ENCODE measurements around the gene MRPL36. TPM values are rescaled to one million over a fixed set of nuclear protein-coding genes. Genes with fewer than 3 reads are reported as not detected.
A peak's percentile ranks its signal among the peaks of the same experiment; 100 is the strongest.

The MRPL36 gene
- total RNA-seq, 1 experiment from 2014 or later: 79.9 TPM

GRCh38 chr5:1772634-1773033 is 27.0 kb downstream of the MRPL36 start:
- CTCF ChIA-PET: no interaction called here
- Histone ChIP-seq H3K27me3 (ENCODE audit: control insufficient read depth, insufficient read depth, low read length) (no peaks in the 10 kb centered on the region), H3K36me3 (ENCODE audit: control insufficient read depth, insufficient read depth, low read length) (no peaks in the 10 kb centered on the region), H3K4me1 (ENCODE audit: control insufficient read depth, insufficient read depth, low read length) (0 out of 2 replicates have a peak, but pooled peaks cover 4% of the 10 kb centered on the region), H3K4me3 (ENCODE audit: low read depth in 2 of 2, low read length in 2 of 2) (no peak overlapping the region), H3K9me3 (ENCODE audit: control insufficient read depth, insufficient read depth, low read depth, low read length) (no peaks in the 10 kb centered on the region), H3K27ac (ENCODE audit: low read length) (no peak overlapping the region)
- TF ChIP-seq SIN3A (IDR thresholded peaks at IDR 0.05; ENCODE audit: borderline replicate concordance, insufficient read depth, low read depth, low read length) (no peak), POLR2AphosphoS5 (IDR thresholded peaks at IDR 0.05; ENCODE audit: low read depth, low read length) (no peak), TCF7L2 (IDR thresholded peaks at IDR 0.05; ENCODE audit: low read depth, low read length) (no peak), CTCF (IDR thresholded peaks at IDR 0.05) (peak; percentile 75; the same call in 1 of the 2 replicates), REST (IDR thresholded peaks at IDR 0.05; ENCODE audit: insufficient read depth in 1 of 2, low read depth in 2 of 2, low read length in 1 of 2) (no peak)
- DNase-seq (ENCODE audit: low read depth, low spot score): no peak
- in situ Hi-C loops (cut with HindIII; ENCODE audit: low pct_unique_long_range_greater_than_20kb, low sequenced_read_pairs): no loop called here
- no TSS peak for BruUV-seq (replicated peaks)
- POLR2A ChIA-PET: no interaction called here
- peak; percentile 87 for ATAC-seq
- intact Hi-C loops (cut with micrococcal nuclease; ENCODE audit: unreplicated experiment): no loop called here

GRCh38 chr5:1771149-1772065 is 28.2 kb downstream of the MRPL36 start:
- no TSS peak for BruUV-seq (replicated peaks)
- Histone ChIP-seq H3K36me3 (ENCODE audit: control insufficient read depth, insufficient read depth, low read length) (no peaks in the 10 kb centered on the region), H3K4me1 (ENCODE audit: control insufficient read depth, insufficient read depth, low read length) (0 out of 2 replicates have a peak, but pooled peaks cover 4% of the 10 kb centered on the region), H3K4me3 (ENCODE audit: low read depth in 2 of 2, low read length in 2 of 2) (no peak overlapping the region), H3K27ac (ENCODE audit: low read length) (no peak overlapping the region), H3K9me3 (ENCODE audit: control insufficient read depth, insufficient read depth, low read depth, low read length) (no peaks in the 10 kb centered on the region), H3K27me3 (ENCODE audit: control insufficient read depth, insufficient read depth, low read length) (no peaks in the 10 kb centered on the region)
- CTCF ChIA-PET: no interaction called here
- intact Hi-C loops (cut with micrococcal nuclease; ENCODE audit: unreplicated experiment) (no loop called here), in situ Hi-C loops (cut with HindIII; ENCODE audit: low pct_unique_long_range_greater_than_20kb, low sequenced_read_pairs) (no loop called here)
- TF ChIP-seq POLR2AphosphoS5 (IDR thresholded peaks at IDR 0.05; ENCODE audit: low read depth, low read length) (no peak), REST (IDR thresholded peaks at IDR 0.05; ENCODE audit: insufficient read depth in 1 of 2, low read depth in 2 of 2, low read length in 1 of 2) (no peak), CTCF (IDR thresholded peaks at IDR 0.05) (no peak), TCF7L2 (IDR thresholded peaks at IDR 0.05; ENCODE audit: low read depth, low read length) (no peak), SIN3A (IDR thresholded peaks at IDR 0.05; ENCODE audit: borderline replicate concordance, insufficient read depth, low read depth, low read length) (no peak)
- POLR2A ChIA-PET: no interaction called here
- DNase-seq (ENCODE audit: low read depth, low spot score): no peak
- ATAC-seq: no peak
